NCI-H2081 treated with DMSO at 0.1 percent for 48 hours (cell line): Measurements from ENCODE around the gene SLC12A8.

Experiments used
- DNase-seq: peaks from one replicate; lab custom pipeline; 2025; lab: John Stamatoyannopoulos, UW

SLC12A8 gene

GRCh38 chr3:125154110-125154509 is 58.4 kb downstream of the SLC12A8 start:
- DNase-seq: no peak

DNA sequence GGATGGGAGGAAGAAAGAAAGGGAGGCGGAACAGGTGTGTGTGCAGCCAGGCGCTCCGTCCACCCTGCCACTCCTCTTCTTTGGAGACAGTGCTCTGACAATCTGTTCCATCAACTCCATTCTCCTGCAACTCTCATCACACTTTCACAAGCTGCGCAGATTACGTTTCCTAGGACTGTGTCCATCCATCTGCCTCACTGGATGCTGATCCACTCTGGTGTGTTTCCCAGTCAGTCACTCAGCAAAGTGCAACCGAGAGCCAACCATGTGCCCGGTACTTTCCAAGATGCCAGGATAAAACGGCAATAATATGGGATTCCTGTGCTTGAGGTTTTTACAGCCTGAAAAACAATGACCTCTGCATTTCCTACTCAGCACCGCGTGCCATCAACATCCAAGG is 59.6 kb downstream of the SLC12A8 start:
- no peak for DNase-seq

- DNase-seq: no peak
Measured at GRCh38 chr3:125151916-125152315, 60.6 kb downstream of the SLC12A8 start.

GRCh38 chr3:125151442-125151817 is 61.1 kb downstream of the SLC12A8 start:
- DNase-seq: no peak

DNA sequence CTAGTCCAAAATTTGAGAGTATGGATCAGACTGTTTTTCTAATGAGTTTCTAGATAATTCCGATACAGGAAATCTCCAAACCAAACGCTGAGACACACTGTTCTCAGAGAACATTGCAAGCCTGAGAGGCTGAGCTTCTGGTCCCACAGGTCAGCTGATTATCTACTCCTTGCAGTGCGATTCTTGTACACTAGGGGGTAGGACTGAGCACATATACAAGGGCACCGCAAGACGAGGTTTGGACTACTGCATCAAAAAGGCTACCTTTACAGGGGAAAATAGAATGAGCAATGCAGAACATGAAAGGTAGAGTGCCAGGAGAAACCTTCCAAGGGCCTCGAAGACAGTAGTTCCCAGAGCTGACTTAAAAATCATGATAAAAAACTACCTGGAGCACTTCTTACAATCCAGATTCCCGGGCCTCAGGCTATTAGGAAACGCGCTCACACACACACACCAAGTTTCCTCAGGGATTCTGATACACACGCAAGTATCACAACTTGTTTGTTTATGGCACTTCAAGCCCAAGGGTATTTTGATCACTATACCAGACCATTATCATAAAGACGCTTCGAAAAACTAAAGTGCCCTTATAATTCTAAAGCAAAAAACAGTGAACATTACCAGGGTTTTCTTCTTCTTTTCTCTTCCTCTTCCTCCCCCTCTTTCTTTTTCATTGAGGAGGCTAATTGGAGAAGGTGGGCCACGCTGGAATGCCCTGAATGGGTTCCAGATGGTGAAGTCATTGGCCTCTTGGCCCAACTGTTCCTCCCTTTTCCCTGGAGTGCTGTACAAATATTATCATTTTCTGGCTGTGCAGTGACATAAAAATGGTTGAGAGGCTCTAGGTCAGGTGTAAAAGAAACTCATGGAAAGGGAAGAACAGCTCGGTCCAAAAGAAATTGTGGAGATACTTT is 61.8 kb downstream of the SLC12A8 start:
- no peak for DNase-seq

- no peak for DNase-seq
Measured at GRCh38 chr3:125149462-125149861, 63.1 kb downstream of the SLC12A8 start.

GRCh38 chr3:125148836-125149235 is 63.7 kb downstream of the SLC12A8 start:
- no peak for DNase-seq

DNA sequence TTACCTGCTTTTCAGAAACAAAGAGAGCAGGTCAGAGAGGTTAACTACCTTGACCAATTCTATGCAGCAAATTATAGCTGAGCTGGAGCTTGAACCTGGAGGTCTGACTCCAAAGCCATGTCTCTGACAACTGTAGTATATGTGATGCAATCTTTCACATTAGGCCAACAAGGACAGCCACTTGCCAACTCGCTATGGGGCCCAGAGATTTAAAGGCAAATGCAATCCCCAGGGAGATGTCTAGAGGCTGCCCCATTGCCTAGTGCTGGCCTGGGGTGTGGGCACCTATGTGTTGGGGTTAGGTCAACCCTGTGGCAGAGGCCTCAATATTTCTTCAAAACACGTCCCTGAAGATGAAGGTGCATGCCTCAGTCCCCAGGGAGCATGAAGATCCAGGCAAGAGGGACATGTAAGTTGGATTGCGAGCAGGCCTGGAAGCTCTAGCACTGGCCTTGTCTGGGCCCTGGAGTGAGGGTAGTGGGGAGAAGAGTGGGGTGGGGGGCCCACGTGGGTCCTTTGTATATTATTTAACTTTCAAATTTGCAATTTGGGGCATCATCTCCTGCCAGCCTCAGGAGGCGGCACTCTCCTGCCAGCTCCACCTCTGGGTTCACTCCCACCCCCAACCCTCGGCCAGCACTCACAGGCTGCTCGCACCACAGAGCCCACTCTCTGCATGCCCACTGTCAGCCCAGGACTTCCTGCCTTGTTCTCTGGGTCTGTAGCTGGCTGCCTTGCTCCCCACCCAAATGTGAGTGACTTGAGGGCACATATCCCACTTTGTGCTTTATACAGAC is 64.3 kb downstream of the SLC12A8 start:
- DNase-seq: no peak

DNA sequence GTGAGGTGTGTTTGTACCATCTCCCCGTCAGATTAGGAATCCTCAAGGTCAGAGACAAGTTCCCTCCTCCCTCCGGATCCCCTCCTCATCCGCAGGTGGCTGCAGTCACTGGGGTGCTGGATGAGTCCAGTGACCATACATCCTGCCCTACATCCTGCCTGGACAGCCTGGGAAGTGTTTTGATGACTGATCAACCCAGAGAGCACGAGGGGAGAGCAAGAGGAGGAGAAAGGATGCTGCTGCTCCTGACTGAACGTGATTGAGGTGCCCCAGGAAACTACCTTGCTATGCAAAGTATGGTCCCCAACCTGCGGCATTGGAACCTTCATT is 65.1 kb downstream of the SLC12A8 start:
- no peak for DNase-seq

GRCh38 chr3:125146626-125147490 is 65.7 kb downstream of the SLC12A8 start:
- DNase-seq: no peak

GRCh38 chr3:125145751-125146475 is 66.6 kb downstream of the SLC12A8 start:
- DNase-seq: no peak

- no peak for DNase-seq
Measured at GRCh38 chr3:125144653-125145314, 67.8 kb downstream of the SLC12A8 start.

- no peak for DNase-seq
Measured at GRCh38 chr3:125143982-125144652, 68.4 kb downstream of the SLC12A8 start.

DNA sequence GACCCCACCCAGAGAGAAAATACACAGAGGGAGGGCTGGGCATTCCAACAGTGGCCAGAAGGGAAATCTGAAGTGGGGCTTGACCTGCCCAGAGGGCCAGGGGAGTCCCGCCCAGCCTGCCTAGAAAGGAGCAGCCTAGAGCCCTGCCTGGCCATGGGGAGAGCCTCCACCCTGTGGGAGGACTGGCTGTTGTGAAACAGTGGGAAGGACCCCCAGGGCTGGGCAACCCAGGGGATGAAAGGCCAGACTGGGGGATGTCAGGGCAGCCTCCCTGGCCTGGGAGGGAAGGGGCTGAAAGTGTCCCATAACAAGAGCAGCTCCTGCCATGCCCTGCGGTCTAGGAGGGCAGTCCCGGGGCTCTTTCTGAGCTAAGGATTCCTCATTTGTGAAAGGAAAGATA is 69.0 kb downstream of the SLC12A8 start:
- DNase-seq: no peak

DNA sequence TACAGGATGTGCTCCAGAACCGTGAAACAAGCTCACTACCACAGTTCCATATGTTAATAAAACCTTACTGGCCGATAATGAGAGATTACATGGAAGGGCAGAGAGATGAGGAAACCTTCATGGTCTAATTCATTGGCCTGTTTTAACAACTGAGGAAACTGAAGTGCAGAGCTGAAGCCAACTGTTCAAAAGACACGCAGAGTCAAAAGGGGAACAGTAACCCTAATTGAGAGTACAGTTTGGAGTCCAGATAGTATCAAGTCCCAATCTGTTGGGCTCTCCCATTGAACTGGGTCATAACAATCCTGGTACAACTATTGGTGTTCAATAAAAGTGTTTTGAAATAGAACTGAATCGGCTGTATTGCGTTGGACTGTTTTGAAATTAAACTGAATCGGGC is 69.6 kb downstream of the SLC12A8 start:
- no peak for DNase-seq

DNA sequence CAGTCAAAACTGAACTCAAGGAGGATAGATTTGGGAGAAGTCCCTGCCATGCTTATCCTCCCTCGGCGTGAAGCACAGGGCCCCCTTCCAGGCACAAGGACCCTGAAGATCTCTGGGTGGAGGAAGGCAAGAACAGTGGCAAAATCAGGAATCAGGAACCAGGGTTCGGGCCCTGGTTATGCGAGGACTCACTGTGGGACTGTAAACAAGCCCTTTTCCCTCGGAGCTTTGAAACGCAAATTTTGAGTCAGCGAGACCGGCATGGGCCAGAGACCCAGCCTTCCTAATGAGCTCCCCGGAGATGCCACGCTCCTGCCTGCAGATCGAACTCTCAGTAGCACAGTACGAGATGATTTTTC is 70.1 kb downstream of the SLC12A8 start:
- DNase-seq: no peak

- no peak for DNase-seq
Measured at GRCh38 chr3:125141596-125142419, 70.7 kb downstream of the SLC12A8 start.

- DNase-seq: no peak
Measured at GRCh38 chr3:125140818-125141595, 71.5 kb downstream of the SLC12A8 start.
